Transverse colon (tissue), 3 donors: ENCODE measurements around the gene LRIG1.

Experiments used
- POLR2A ChIP-seq: fragments of 450-650 bp; IDR thresholded peaks from one replicate; pipeline ENCODE4 v1.6.1; 2016; ENCODE audit warnings: antibody characterized with exemption, mild to moderate bottlenecking, moderate library complexity
- POLR2AphosphoS5 ChIP-seq, 3 donors: sonication (generic); formaldehyde crosslinking; IDR thresholded peaks; one replicate each; pipeline ENCODE4 v1.6.1; 2016; ENCODE audit warnings: antibody characterized with exemption in 3 of 3

DNA sequence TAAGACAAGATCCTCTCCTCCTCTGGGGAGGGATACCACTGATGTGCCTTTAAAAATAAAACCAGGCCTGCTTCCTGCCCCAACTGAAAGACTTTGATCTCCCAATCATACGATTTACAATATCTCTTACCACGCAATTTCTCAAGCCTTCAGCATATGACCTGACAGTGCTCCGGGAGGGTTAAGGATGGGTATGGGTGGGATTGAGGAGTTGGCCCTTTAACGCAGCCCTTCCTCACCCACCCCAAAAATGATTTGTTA is 67.4 kb downstream of the LRIG1 start:
- no peak for TF ChIP-seq POLR2A
- no peak for TF ChIP-seq POLR2AphosphoS5 (IDR thresholded peaks at IDR 0.05)
